SK-MEL-5 (cell line): Measurements from ENCODE around the gene PON1. TPM values are rescaled to one million over a fixed set of nuclear protein-coding genes. Genes with fewer than 3 reads are reported as not detected.

Experiments used
- DNase-seq: peaks from one replicate; pipeline ENCODE4 v3.0.0-alpha.2; 2016; ENCODE audit warnings: low read depth, low spot score
- in situ Hi-C: cut with HindIII; loops from 2 replicates; pipeline ENCODE4 v1.10.0; 2016; ENCODE audit warnings: low sequenced_read_pairs, high pct_unique_total_duplicates, low pct_unique_long_range_greater_than_20kb
- polyA plus RNA-seq, 2 experiments: library from polyadenylated mRNA; depleted of rRNA; stranded (reverse); fragments of >200 nt; gene quantifications; 2 replicates each; pipeline ENCODE4 v1.2.3, GENCODE V29; 2015
- total RNA-seq: library from RNA; depleted of rRNA; stranded (reverse); fragments of >200 nt; shearing (Covaris generic); gene quantifications from 2 replicates; pipeline ENCODE4 v1.2.3, GENCODE V29; 2014; rRNA removed

PON1 gene
- 0.16 TPM in 1 of 2 replicates, not detected in the other for total RNA-seq
- polyA plus RNA-seq (2015; cell fraction: cytosol; rRNA removed), result not detected in 2 replicates
- polyA plus RNA-seq (2015; cell fraction: nucleus; rRNA removed), result 3.9 TPM in 1 of 2 replicates, not detected in the other

DNA sequence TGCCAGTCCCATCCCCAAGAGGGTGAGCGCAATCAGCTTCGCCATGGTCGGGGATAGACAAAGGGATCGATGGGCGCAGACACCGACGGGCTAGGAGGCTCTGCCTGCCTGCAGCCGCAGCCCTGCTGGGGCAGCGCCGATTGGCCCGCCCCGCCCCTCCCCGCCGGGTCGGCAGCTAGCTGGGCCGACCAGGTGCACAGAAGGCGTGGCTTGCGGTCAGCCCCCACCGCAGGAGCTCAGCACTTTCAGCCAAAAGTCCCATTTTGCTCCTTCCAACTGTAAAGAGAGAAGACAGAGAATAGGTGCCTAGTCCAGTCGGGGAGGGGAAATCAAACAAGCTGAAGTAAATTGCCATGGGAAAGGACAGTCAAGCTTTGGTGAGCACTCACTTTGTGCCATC lies at the start of gene PON1:
Gene PON1 (minus strand): TSS at position 102 of the 400 bp plus-strand sequence. CDS start 57 bp downstream, at position 45.
- no peak for DNase-seq
- in situ Hi-C loops, result no loop called here

GRCh38 chr7:95373323-95373722 lies 49.0 kb upstream of the PON1 start:
- DNase-seq, result no peak
- in situ Hi-C loops, result no loop called here

DNA sequence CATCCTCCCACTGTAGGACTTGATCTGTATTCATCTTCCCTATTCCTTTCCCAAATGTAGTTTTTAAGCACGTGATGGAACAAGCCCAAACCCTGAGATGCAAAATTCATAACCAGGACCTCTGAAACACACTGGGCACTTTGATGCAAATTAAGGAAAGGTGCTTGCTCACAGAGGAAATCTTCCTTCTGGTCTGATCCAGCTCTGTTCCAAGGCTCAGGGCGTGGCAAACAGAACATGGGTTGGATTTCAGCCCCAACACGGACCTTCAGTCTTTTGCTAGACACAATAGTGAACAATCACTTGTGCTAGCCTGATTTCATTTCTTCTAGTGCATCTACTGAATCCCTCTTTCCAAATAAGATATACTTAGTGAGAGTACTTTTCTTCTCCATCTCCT lies 43.9 kb upstream of the PON1 start:
- in situ Hi-C loops, result no loop called here
- DNase-seq, result no peak

- no peak for DNase-seq
- in situ Hi-C loops, result no loop called here
Measured at GRCh38 chr7:95367606-95368005, 43.3 kb upstream of the PON1 start.

DNA sequence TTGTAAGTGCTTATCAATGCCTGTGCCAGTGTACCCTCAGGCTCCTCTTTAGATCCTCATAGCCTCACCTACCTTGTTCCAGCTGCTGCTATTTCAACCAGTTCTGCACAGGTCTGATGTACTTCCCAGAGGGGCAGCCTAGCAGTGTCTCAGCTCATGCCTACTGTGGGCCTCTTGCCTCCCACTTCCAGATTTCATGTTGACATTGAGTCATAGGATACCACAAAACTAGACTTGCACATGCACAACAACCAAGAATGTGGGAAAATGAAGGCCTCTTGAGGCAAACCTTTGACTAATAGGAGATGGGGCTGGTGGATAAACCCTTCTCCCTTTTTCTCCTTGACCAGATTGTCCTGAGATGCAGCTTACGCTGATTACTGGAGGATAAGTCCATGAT lies 40.8 kb upstream of the PON1 start:
- DNase-seq, result no peak
- in situ Hi-C loops, result no loop called here

DNA sequence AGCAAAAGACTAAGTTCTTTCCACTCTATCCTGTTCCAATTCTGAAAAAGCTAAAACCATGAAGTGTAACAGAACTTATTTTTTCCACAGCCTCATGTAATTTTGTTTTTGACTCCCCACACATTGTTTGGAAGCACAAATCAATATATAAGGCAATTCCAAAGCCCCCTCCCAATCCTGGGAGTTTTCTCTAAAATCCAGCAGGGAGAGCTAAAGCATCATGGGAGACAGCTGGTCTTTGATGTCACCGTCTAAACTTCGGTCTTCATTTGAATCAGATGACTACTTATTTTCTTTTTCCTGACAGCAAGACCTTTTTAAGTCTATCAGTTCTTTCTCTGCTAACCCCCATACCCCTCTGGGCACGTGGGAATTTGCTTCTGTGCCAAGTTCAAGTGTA lies 33.3 kb upstream of the PON1 start:
- in situ Hi-C loops, result no loop called here
- DNase-seq, result peak; percentile 65

DNA sequence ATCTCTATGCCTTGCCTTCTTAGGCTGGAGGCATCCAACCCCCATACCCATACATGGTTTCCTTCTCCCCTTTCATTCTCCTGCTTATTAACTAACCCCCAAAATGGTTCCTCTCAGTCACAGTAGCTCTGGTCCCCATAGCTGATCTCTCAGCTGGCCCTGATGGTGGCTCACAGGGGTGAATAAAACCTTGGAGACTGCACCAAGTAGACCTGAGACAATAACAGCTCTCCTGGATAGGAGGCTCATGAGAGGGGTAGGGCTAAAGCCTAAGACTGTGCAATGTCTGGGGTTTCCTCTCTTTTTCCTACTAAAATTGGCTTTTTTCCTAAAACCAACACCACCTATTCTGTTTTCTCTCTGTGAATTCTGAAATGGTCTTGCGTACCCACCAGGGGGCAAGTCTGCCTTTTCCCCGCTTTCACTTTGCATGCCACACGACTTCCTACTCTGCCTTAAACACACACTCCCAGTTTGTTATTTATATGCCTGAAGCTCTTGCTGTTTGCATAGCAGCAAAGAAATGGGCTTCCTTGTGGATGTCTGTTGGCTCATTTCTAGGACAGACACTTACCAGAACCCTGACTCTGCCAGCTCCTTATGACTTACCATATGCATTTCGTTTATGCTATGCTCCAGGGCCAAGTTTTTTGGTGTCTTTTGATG lies 18.4 kb upstream of the PON1 start:
- peak; percentile 68 for DNase-seq
- in situ Hi-C loops, result no loop called here

GRCh38 chr7:95342029-95342428 lies 17.7 kb upstream of the PON1 start:
- in situ Hi-C loops, result no loop called here
- DNase-seq, result no peak

- in situ Hi-C loops, result no loop called here
- DNase-seq, result no peak
Measured at GRCh38 chr7:95340491-95340890, 16.2 kb upstream of the PON1 start.

- in situ Hi-C loops, result no loop called here
- DNase-seq, result no peak
Measured at GRCh38 chr7:95338832-95339231, 14.5 kb upstream of the PON1 start.

DNA sequence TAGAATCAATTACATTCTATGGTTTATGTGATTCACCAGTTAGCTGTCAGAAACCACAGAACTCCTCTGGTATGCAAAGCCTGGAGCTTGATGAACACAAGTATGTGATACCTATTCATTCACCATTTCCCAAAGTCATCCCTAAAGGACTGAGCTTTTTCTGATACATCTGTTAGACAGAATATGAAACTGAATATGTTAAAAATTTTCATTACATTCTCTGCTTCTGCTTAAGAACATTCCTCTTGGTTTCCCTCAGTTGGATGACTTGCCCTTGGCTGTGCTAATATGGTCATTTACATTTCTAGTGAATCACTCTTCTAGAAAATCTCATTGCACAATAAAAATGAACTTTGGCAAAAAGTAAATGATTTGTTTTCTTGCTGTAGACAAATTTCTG lies 10.8 kb upstream of the PON1 start:
- peak; percentile 51 for DNase-seq
- in situ Hi-C loops, result no loop called here

- in situ Hi-C loops, result no loop called here
- peak; percentile 14 for DNase-seq
Measured at GRCh38 chr7:95334447-95334846, 10.1 kb upstream of the PON1 start.

- in situ Hi-C loops, result no loop called here
Measured at GRCh38 chr7:95330961-95331337, 6.6 kb upstream of the PON1 start.

GRCh38 chr7:95330204-95330960 lies 6.0 kb upstream of the PON1 start:
- in situ Hi-C loops, result no loop called here
- DNase-seq, result peak; percentile 51

More at GRCh38 chr7:95330961-95331337, 6.6 kb upstream of the PON1 start:
- peak; percentile 5 for DNase-seq

GRCh38 chr7:95327356-95327755 lies 3.0 kb upstream of the PON1 start:
- in situ Hi-C loops, result no loop called here
- peak; percentile 11 for DNase-seq

- in situ Hi-C loops, result no loop called here
- DNase-seq, result no peak
Measured at GRCh38 chr7:95323410-95324129, 762 bp downstream of the PON1 start.

DNA sequence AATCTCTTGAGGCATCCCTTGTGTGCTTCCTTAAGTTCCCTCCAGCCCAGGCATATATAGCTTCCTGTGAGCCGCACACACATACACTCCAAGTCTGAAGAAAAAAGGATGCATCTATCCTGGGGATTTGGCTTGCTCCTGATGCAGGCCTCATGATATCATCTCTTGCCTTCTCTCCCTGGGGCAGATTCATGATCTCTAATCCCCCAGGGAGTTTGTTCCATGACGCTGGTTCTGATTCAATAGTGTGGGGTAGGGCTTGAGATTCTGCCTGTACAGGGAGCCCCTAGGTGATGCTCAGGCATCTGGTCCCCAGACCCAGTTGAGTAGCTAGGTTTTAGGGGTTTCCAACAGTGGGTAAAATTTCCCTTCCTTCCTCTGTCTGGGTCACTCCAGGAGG lies 1.5 kb downstream of the PON1 start:
- in situ Hi-C loops, result no loop called here
- DNase-seq, result peak; percentile 36

DNA sequence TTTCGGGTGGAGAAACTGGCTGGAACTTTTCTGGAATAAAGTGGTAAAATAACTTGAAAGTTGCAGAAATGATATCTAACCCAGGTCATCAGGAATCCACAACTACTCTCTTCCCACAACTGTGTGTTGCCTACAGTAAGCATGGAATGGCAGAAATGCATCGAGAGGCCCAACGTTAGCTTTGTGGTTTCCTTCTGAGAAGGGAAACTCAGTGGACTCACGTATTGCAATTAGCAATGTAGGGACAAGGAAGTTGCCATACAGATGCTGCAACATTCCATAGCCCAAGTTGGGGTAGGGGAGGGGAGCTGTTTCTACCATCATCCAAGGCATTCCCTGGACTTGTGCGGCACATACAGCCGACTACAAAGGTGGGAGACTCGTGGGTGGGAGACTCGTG lies 1.9 kb downstream of the PON1 start:
- no peak for DNase-seq

More for the DNA sequence above, 1.9 kb downstream of the PON1 start:
- in situ Hi-C loops, result no loop called here
